Right ventricle myocardium superior (tissue), 1 donor: ENCODE data around the gene HHATL. TPM values are rescaled to one million over a fixed set of nuclear protein-coding genes. Genes with fewer than 3 reads are reported as not detected.

ENCODE experiments used
- ATAC-seq: fragments of 200-7000 bp; cut with Tn5 transposase; one replicate; pipeline ENCODE4 v1.9.1; 2020; ENCODE audit warnings: mild to moderate bottlenecking; ENCODE audit not compliant: poor library complexity
- DNase-seq: peaks from one replicate; pipeline ENCODE4 v3.0.0-alpha.2; 2020
- intact Hi-C: fragments of 100-400 bp; cut with DNase I; formaldehyde crosslinking; loops from one replicate; pipeline ENCODE4 v1.11.2; 2022
- total RNA-seq: library from RNA; stranded (reverse); fragmentation: NEBNext Ultra II Directional; extraction: Animal tissue kit (Norgen Biotek cat#: 25700); gene quantifications from one replicate; pipeline ENCODE4 v1.2.1, GENCODE V29; 2021
- donor health status: DM: no; HTN: yes; CAD: no; lungs with severe emphysema.

HHATL gene
- total RNA-seq, 1 donor from 2014 or later, result 486 TPM

DNA sequence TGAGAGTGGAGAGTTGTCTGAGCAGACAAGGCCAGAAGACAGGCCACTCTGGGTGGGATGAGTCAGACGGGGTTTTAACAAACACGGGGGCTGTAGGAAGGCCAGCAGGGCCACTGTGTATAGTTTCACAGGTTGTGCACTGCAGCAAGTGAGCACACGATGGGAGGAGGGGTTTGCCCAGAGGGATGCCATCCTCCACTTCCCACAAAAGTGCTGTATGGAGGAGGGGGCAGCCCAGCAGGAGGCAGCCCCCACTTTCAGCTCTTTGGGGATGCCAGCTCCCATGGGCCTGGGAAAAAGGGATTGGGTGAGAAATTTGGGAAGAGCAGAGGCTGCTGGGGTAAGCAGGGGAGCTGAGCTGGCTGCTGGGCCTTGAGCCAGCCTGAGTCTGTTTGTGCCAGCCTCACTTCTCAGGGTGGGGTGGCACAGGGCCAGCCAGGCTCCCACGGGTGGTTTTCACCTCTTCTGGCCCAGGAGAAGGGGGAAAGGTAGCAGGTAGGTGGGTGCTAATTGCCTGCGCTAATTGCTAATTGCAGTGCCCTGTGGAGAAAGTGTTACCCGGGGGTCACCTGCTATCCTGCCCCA lies 42.4 kb downstream of the HHATL start:
- ATAC-seq, result peak; percentile 36
- no peak for DNase-seq
- intact Hi-C loops, result no loop called here

- ATAC-seq (no peak), DNase-seq (no peak)
- intact Hi-C loops, result loop anchor here (5.0 kb wide), 1 partner anchor 632 kb away; no protein-coding TSS in a partner anchor
Observed at GRCh38 chr3:42659451-42660130, 43.0 kb downstream of the HHATL start.

- DNase-seq (no peak), ATAC-seq (no peak)
- intact Hi-C loops, result loop anchor here (5.0 kb wide), 1 partner anchor 632 kb away; no protein-coding TSS in a partner anchor
Observed at GRCh38 chr3:42658771-42659390, 43.7 kb downstream of the HHATL start.

DNA sequence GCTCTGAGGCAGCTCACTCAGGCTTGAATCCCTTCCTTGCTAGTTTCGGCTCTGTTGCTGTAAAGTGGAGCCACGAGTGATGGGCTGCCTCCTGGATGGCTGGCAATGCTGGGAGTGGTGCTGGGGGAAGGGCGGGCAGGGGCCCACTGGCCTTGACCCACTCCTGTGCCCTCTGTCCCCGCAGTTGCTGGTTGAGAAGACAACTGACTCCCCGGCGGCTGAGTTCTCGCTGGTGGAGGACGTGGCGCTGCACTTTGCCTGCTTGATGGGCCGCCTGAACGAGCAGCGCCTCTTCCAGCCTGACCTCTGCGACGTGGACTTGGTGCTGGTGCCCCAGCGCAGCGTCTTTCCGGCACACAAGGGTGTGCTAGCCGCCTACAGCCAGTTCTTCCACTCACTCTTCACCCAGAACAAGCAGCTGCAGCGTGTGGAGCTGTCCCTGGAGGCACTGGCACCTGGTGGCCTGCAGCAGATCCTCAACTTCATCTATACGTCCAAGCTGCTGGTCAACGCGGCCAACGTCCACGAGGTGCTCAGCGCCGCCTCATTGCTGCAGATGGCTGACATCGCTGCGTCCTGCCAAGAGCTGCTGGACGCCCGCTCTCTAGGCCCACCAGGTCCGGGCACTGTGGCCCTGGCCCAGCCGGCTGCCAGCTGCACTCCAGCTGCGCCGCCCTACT lies 44.4 kb downstream of the HHATL start:
- intact Hi-C loops, result loop anchor here (5.0 kb wide), 1 partner anchor 631 kb away; no protein-coding TSS in a partner anchor
- ATAC-seq (no peak), DNase-seq (no peak)

GRCh38 chr3:42657675-42658074 lies 44.9 kb downstream of the HHATL start:
- ATAC-seq (no peak), DNase-seq (no peak)
- intact Hi-C loops, result loop anchor here (5.0 kb wide), 1 partner anchor 630 kb away; no protein-coding TSS in a partner anchor

DNA sequence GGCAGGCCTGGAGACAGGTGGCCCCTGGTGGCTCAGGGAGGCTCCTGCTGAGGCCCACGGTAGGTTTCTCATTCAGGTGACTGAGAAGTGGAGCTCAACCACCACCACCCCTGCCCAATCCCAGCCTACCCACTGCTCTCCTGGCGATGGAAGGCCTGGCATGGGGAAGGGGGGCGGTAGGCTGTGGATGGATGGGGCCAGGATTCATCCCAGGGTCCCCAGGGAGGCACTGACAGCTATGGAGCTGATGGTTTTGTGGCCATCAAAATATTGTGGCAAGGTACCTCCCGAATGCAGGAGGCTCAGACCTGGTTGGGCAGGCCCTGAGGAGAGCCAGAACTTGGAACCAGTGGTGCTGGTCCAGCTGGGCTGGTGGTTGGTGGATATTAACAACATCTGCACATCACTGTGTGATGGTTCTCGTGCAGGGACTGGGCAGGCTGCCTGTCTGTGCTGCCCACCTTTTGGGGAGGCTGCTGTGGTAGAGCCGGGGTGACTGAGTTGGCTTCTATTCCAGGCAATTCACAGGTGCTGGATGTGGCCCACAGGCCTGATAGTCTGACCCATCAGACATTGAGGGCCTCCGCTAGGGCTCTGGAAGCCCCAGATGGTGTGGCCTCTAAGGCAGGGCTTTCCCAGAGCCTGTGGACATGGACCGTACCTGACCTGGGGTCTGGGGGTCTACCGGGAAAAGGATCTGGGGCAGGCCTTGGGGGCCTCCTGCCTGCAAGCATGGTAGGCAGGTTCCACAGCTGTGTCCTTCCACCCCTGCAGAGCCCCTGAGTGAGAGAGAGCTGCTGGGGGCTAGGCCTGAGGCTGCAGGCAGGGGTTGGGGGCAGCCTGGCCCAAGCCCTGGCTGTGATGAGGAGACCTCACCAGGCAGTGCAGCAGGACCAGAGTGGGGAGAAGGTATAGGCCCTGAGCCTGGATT lies 45.7 kb downstream of the HHATL start:
- no peak for DNase-seq
- no peak for ATAC-seq
- intact Hi-C loops, result loop anchor here (5.0 kb wide), 1 partner anchor 630 kb away; no protein-coding TSS in a partner anchor

DNA sequence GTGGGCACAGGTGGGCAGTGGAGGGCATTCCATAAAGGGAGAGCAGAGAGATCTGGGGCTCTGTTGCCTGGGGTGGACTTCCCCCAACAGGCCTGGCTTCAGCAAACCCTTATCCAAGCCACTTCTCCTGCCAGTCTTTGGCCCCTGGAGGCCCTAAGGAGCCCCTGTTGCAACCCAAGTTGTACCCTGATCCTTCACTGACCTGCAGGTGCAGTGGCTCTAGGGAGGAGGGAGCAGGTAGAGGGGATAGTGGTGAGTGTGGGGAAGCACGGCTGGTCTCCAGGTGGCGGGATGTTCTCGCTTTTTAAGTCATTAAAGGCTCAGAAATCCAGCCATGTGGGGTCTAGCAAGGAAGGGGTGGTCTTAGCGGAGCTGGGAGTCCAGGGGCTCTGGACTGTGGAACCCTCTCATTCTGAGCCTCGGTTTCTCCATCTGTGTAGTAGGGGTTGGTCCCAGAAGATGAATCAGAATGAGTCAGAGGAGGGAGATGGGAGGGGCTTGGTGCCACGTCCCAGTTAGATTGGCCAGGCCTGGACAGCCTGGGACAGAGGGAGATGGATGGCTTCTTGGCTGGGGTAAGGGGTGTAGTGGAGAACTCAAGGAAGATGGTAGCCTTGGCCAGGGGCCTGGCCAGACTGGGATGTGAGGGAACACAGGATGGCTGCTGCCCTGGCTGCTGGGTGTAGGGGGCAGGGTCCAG lies 46.5 kb downstream of the HHATL start:
- ATAC-seq (no peak), DNase-seq (peak; percentile 49)
- intact Hi-C loops, result loop anchor here (5.0 kb wide), 1 partner anchor 629 kb away; no protein-coding TSS in a partner anchor

- intact Hi-C loops, result loop anchor here (5.0 kb wide), 1 partner anchor 628 kb away; no protein-coding TSS in a partner anchor
- peak; percentile 62 for DNase-seq
- ATAC-seq, result no peak
Observed at GRCh38 chr3:42655331-42655888, 47.2 kb downstream of the HHATL start.

DNA sequence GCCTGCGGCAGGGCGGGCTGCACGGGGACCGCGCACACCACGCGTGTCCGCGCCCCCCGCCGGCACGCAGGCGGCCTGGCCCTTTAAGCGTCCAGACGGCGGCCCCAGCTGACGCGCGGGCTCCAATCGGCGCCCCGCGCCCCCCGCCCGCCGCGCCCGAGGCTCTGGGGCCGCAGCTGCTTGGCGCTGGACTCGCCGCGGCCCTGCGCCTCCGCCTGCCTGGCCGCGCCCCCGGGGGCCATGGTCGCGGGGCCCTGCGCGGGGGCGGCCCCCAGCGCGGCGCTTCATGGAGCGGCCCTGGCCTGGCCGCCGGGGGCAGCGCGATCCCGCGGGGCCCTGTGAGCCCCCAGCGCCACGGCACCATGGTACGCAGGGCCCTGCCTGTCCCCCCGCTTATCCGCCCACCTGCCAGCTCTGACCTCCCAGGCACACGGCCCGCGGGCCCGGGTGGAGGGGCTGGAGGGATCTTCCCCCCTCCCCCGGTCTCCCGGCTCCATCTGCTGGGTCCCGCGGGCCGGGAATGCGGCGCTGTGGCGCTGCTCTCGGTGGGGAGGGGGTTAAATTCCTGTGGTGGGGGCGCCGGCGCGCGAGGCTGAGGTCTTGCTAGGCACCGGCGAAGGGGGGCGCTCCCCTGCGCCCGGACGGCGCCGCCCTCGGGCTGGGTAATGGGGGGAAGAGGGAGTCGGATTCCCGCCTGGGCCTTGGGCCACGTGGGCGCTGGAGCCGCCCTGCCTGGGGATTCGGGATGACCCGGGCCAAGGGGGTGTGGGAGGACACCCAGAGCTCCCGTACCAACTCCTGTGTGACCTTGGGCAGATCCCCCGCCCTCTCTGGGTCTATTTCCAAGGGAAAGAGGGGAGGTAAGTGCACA lies 48.0 kb downstream of the HHATL start:
- intact Hi-C loops, result loop anchor here (5.0 kb wide), 3 partner anchors 52 to 627 kb away; partner anchors contain the start of gene NKTR
- ATAC-seq, result peak; percentile 71
- peak; percentile 74 for DNase-seq

GRCh38 chr3:42653560-42654330 lies 48.9 kb downstream of the HHATL start, which contains the start of gene ZBTB47:
ZBTB47 (plus strand) TSS chr3:42653697; CDS start chr3:42658356, 4,659 bp downstream.
- ATAC-seq (peak; percentile 57), DNase-seq (peak; percentile 87)
- intact Hi-C loops, result loop anchor here (5.0 kb wide), 2 partner anchors 51 to 89 kb away; partner anchors contain the start of gene NKTR

DNA sequence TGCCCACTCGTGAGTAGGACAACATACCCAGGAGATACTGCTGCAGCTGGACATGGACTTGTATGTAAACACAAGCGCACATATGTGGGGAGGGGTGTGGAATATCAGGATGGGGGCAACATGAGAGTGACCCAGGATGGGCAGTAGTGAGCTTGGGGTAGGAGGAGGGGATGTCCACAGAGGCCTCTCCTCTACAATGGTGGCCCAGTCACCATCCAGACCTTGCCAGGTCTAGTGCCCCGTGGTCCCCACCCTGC lies 49.4 kb downstream of the HHATL start:
- ATAC-seq, result no peak
- intact Hi-C loops, result loop anchor here (5.0 kb wide), 2 partner anchors 51 to 89 kb away; partner anchors contain the start of gene NKTR

DNA sequence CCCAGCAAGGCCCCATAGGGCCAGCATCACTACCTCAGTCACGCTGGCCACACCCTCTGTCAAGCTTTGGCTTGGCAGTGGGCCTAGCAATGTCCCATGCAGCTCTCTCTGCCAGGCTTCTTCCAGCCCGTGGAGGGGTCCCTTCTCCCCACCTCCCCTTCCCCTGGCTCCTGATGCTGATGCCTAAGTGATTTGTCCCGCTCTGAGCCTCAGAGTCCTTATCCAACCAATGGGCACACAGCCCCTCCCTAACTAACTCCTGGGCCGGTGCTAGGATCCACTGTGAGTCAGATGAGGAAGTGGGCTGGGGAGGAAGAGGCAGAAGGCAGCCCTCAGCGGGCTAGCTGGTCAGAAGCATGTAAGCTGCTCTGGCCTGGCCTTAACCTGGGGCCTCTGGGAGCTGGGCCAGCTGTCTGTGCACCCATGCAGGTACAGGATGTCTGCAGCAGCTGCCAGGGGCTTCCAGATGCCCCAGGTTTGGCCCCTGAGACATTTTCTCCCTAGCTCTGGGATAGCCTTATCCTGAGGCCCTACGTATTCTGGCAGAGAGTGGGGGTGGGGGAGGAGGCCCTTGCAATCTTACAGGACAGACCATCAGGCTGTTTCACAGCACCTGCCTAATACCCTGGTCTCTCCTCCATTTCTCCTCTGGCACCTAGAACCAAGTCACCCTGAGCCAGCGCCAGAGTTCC lies 49.8 kb downstream of the HHATL start:
- intact Hi-C loops, result loop anchor here (5.0 kb wide), 2 partner anchors 50 to 90 kb away; partner anchors contain the start of gene NKTR
- ATAC-seq (peak; percentile 30), DNase-seq (peak; percentile 80)

More for the DNA sequence above, 49.4 kb downstream of the HHATL start:
- no peak for DNase-seq

DNA sequence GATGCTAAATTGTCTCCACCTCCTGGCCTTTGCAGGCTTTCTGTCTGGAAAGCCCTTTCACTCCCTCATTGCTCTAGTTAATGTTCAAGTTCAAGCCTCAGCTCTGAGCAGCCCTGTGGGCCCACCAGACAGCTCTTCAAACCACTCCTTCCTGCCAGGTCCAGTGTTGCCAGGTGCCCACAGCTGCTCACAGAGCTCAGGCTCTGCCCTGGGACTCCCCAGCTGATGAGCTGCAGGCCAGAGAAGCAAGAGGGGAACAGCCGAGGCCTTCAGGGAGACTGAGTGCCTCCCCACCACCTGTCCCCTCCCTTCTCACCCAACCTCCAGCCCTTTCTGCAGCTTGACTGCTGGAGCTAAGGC lies 50.4 kb downstream of the HHATL start:
- ATAC-seq, result no peak
- intact Hi-C loops, result loop anchor here (5.0 kb wide), 2 partner anchors 50 to 90 kb away; partner anchors contain the start of gene NKTR
- DNase-seq, result no peak

GRCh38 chr3:42651248-42652091 lies 51.1 kb downstream of the HHATL start:
- DNase-seq (no peak), ATAC-seq (no peak)
- intact Hi-C loops, result loop anchor here (5.0 kb wide), 2 partner anchors 49 to 91 kb away; partner anchors contain the start of gene NKTR
